CD4-positive, alpha-beta T cell treated with Interleukin-2 at 100 ng/mL for 4 hours (primary cell): ENCODE measurements around the gene SGPP2.

Experiments
- DNase-seq: peaks from one replicate; pipeline ENCODE4 v3.0.0-alpha.2; 2020; ENCODE audit warnings: low spot score

Gene SGPP2

GRCh38 chr2:222470802-222471468 lies 46.6 kb downstream of the SGPP2 start:
- no peak for DNase-seq

- no peak for DNase-seq
These were observed 53.7 kb downstream of the SGPP2 start for GRCh38 chr2:222477962-222478608.

- DNase-seq, result no peak
These were observed 55.5 kb downstream of the SGPP2 start for GRCh38 chr2:222479859-222480258.

GRCh38 chr2:222480497-222480896 lies 56.2 kb downstream of the SGPP2 start:
- no peak for DNase-seq

- no peak for DNase-seq
These were observed 57.6 kb downstream of the SGPP2 start for GRCh38 chr2:222481941-222482340.

DNA sequence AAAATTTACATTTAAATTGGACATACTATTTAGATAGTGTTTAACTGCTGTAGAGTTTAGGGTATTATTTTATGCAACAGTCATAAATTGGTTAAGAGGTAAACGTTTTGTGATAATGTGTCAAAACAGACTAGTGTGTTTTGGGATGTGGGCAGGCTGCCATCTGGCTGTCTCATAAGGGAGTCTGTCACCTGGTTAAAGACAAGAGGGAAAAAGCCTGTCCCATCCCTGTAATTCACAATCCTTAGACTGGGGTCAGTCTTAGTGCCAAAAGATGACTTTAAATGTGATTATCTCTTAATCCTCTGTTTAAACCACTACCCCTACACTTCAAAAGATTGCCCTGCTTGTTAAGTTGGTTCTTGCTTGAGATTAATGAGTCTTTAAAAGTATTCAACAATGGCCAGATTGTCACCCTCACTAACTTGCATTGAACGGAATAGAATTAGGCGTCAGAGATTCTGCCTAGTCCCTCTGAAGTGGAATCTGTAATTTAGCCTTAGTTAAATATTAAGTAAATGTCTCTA lies 59.2 kb downstream of the SGPP2 start:
- no peak for DNase-seq

- DNase-seq, result no peak
These were observed 61.2 kb downstream of the SGPP2 start for GRCh38 chr2:222485367-222486211.

GRCh38 chr2:222490131-222490530 lies 65.8 kb downstream of the SGPP2 start:
- no peak for DNase-seq

- DNase-seq, result no peak
These were observed 68.3 kb downstream of the SGPP2 start for GRCh38 chr2:222492683-222493082.

DNA sequence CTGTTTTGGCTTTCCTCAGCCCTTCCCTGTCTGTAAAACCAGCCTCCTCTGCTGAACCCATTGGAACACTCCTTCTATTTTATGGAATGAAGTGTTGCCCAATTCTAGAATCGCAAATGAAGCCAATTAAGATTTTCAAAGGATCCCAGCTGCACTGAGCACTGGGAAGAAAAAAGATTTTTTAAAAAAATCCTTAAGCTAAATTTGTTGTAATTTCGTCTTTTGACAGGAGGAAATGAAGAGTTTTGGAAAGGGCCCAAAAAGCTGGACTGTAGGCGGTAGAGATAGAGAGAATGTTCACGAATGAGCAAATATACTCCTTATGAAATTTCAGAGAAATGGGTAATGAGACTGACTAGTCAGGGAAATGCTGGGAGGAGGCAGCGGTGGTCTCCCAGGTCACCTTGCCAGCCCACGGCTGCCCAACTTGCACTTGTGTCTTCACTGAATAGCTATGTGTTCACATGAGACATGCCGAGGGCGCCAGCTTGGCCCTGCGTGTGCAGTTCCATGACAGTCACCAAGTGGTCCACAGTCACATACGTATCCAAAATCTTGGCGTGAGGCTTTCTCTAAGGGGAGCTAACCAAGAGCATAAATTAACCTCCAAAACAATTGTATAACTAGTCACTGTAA lies 69.9 kb downstream of the SGPP2 start:
- no peak for DNase-seq

- no peak for DNase-seq
These were observed 71.0 kb downstream of the SGPP2 start for GRCh38 chr2:222495388-222495787.

DNA sequence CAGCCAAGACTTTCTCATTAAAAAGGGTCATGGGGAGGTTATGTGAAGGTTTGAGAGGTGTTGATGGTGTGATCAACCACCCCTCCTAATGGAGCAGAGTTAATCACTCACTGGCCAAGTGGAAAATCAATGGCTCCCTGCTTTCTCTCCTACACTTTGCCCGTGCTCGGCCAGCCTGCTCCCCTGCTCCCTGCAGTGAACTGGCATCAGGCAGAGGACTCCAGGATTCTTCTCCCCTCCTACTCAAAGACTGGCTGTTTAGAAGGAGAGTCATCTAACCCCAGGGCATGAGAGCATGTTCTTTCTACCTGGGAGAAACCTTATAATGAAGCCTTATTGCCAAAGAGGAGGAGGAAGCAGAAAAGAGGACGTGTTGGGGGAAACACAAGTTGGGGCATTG lies 74.9 kb downstream of the SGPP2 start:
- no peak for DNase-seq

- DNase-seq, result no peak
These were observed 79.8 kb downstream of the SGPP2 start for GRCh38 chr2:222504191-222504590.

DNA sequence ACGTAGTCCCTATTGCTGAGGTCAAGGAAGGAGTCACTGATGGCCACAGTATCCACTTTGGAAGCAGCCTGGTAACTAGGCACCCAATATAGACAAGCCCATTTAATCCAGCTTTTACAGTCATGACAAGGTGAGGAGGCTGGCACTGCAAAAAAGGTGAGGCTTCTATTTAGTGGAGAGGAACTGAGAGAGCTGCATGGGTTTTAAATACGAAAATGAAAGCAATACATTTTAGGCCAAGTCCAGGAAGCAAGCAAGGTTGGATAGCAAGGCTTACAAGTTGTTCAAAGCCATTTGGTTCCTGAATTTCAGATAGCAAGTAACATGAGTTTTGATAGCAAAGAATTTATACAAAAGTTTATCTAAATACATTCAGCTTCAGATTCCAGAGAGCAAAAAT lies 80.4 kb downstream of the SGPP2 start:
- no peak for DNase-seq

DNA sequence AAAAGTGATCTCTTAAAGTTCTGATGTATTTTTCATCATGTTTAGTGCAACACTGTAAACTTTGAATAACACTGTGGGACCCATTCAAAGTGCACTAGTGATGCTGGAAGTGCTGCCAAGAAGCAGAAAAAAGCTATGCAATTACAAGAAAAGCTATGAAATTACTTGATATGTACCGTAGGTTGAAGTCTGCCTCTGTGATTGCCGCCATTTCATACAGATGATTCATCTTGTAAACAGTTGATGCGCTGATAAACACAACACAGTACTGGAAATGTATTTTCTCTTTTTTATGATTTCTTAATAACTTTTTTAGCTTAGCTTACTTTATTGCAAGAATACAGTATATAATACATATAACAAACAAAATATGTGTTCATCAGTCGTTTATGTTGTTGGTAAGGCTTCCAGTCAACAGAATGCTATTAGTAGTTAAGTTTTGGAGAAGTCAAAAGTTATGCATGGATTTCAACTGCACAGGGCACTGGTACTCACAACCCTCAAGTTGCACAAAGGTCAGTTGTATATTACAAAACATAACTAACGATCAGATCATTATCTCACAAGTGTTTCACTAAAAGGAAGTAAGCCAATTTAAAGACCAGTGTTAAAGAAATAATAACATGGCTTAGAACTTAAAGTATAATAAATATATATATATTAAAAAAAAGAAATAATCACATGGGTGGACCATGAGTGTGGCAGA lies 82.0 kb downstream of the SGPP2 start:
- no peak for DNase-seq

DNA sequence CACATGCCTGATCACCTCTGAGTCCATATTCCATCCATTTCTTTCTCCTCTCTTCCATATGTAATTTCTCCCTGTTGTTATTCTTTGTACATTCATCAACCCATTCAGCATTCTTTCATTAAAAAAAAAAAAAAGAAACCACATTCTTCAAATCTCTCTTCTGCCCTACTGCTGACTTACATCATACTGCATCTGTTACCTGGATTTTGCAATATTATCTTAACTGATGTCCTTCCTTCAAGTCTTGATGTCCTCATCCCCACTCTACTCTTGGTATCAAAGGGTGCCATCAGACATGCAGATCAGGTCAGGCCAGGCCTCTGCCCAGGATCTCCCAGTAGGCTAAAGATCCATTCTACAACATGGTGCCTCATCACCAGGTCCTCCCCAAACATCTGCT lies 90.6 kb downstream of the SGPP2 start:
- no peak for DNase-seq

GRCh38 chr2:222518570-222519381 lies 94.4 kb downstream of the SGPP2 start:
- no peak for DNase-seq

GRCh38 chr2:222521099-222521498 lies 96.8 kb downstream of the SGPP2 start:
- DNase-seq, result no peak

DNA sequence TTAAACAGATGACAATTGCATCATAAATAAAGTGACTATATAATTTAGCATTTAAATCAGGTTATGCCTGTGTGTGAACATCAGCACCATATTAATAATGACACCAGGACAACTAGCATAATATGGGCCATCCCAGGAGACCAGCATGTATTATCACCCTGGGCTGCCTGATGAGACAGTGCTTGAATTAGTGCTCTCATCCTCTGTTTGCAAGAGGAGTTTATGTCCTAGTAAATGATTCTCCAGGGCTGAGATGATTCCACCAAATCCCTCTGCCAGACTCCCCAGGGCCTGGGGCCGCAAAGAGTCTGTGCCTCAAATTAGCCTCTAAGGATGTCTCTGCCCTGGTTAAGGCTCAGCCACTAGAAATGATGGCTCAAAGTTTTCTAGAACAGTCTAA lies 97.7 kb downstream of the SGPP2 start:
- DNase-seq, result no peak

DNA sequence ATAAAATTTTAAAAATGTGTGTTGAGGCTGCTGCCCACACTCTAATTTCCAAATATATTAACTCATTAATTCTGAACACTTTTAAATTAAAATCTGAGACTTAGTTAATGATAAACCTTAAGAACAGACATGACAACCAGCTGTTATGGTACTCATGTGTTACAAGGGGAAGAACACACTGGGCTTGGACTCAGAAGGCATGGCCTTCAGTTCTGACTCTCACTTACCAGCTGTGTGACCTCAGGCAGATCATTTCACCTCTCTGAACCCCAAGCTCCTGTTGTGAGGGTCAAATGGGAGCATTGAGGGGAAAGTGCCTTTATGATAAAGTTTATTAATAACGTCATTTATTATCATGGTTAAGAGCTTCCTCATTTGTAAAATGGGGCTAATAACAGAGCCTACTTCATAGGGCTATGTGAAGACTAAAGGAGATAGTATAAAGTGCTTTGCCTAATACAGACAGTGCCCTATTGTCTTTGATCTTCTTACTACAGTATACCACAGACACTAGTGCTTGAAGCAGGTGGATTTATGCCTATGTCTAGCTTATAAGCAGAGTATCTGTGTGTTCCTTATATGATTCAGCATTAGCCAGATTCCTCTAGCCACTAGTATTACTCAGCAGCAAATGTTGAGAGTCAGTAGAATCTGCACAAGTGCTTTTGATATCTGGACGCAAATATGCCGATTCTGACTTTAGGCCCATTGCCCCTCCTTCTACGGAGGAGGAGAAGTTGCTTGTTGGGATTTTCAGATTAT lies 99.6 kb downstream of the SGPP2 start:
- DNase-seq, result no peak
